AG04450 (cell line): ENCODE results near the gene TNNC1. TPM values are rescaled to one million over a fixed set of nuclear protein-coding genes. Genes with fewer than 3 reads are reported as not detected.

ENCODE experiments used
- CTCF ChIA-PET: fragments of 300-600, 350-600 bp; formaldehyde crosslinking; extraction: SDS; loops from one replicate; lab custom pipeline; 2022; ENCODE audit warnings: antibody characterized with exemption, inconsistent platforms; lab: Charles Lee
- POLR2A ChIA-PET: fragments of 350-600 bp; formaldehyde crosslinking; extraction: SDS; loops from one replicate; lab custom pipeline; 2021; ENCODE audit warnings: antibody characterized with exemption, inconsistent platforms; lab: Yijun Ruan, JAX
- DNase-seq: peaks from one replicate; pipeline ENCODE4 v3.0.0-alpha.2; 2011; ENCODE audit warnings: low read depth, low spot score
- H3K27ac ChIP-seq: one replicate; pipeline ENCODE4 v1.5.1; 2012; ENCODE audit warnings: low read depth, low read length, control low read depth
- H3K27me3 ChIP-seq: one replicate; pipeline ENCODE4 v1.6.0; 2012; ENCODE audit warnings: low read length; ENCODE audit not compliant: control insufficient read depth, insufficient read depth
- H3K4me3 ChIP-seq: 2 replicates; pipeline ENCODE4 v1.5.1; 2011; ENCODE audit warnings: mild to moderate bottlenecking, low read depth, low read length, control low read depth
- H3K9me3 ChIP-seq: 2 replicates; pipeline ENCODE4 v1.5.1; 2012; ENCODE audit warnings: low read length; ENCODE audit not compliant: control insufficient read depth, insufficient read depth
- CTCF ChIP-seq: IDR thresholded peaks from 2 replicates; pipeline ENCODE4 v1.5.1; 2011; ENCODE audit warnings: low read depth, low read length, control low read depth, inconsistent platforms
- polyA plus RNA-seq: library from polyadenylated mRNA; depleted of rRNA; stranded (reverse); fragments of >200 nt; gene quantifications from 2 replicates; pipeline ENCODE4 v1.2.3, GENCODE V29; 2011

The TNNC1 gene
- polyA plus RNA-seq, 1 experiment: 1.7 TPM

- no peaks in the 10 kb centered on the region for H3K27me3 ChIP-seq
- no peak for DNase-seq
- POLR2A ChIA-PET: no interaction called here
- no peak for TF ChIP-seq CTCF
- H3K9me3 ChIP-seq: no peaks in the 10 kb centered on the region
- H3K4me3 ChIP-seq: no peak overlapping the region
- CTCF ChIA-PET: interaction anchor here (1.1 to 1.9 kb wide), 3 partner anchors 13 to 47 kb away, joined by 3 to 9 read pairs (median 5); no protein-coding TSS in a partner anchor
- no peak overlapping the region for H3K27ac ChIP-seq
Observed at GRCh38 chr3:52458770-52459545, 5.1 kb upstream of the TNNC1 start.

- Histone ChIP-seq H3K9me3 (no peaks in the 10 kb centered on the region), H3K27ac (no peak overlapping the region), H3K27me3 (no peaks in the 10 kb centered on the region), H3K4me3 (no peak overlapping the region)
- CTCF ChIA-PET: interaction anchor here (1.3 to 1.9 kb wide), 4 partner anchors 10 to 46 kb away, joined by 4 to 14 read pairs (median 9); no protein-coding TSS in a partner anchor
- POLR2A ChIA-PET: no interaction called here
- no peak for DNase-seq
- no peak for TF ChIP-seq CTCF
Observed at GRCh38 chr3:52458031-52458760, 4.4 kb upstream of the TNNC1 start.

- H3K4me3 ChIP-seq: peak overlapping the region; percentile 80
- ChIA-PET POLR2A (interaction anchor here (1.6 kb wide), 1 partner anchor 9 kb away, joined by 4 read pairs; no protein-coding TSS in a partner anchor), CTCF (interaction anchor here (0.6 to 1.9 kb wide), 5 partner anchors 8 to 179 kb away, joined by 3 to 14 read pairs (median 7); no protein-coding TSS in a partner anchor)
- H3K27me3 ChIP-seq: no peaks in the 10 kb centered on the region
- no peak for TF ChIP-seq CTCF
- DNase-seq: no peak
- peak overlapping the region; percentile 31 for H3K27ac ChIP-seq
- H3K9me3 ChIP-seq: no peaks in the 10 kb centered on the region
Observed at GRCh38 chr3:52456800-52457183, 3.0 kb upstream of the TNNC1 start.

GRCh38 chr3:52456169-52456799 lies 2.4 kb upstream of the TNNC1 start:
- Histone ChIP-seq H3K9me3 (no peaks in the 10 kb centered on the region), H3K27ac (peak overlapping the region; percentile 39), H3K4me3 (peak overlapping the region; percentile 80), H3K27me3 (no peaks in the 10 kb centered on the region)
- ChIA-PET CTCF (interaction anchor here (1.0 to 1.9 kb wide), 3 partner anchors 9 to 44 kb away, joined by 7 to 14 read pairs (median 9); no protein-coding TSS in a partner anchor), POLR2A (interaction anchor here (1.6 kb wide), 1 partner anchor 10 kb away, joined by 4 read pairs; no protein-coding TSS in a partner anchor)
- DNase-seq: no peak
- no peak for TF ChIP-seq CTCF
